MG63 (cell line): ENCODE measurements around the gene CARTPT. TPM values are rescaled to one million over a fixed set of nuclear protein-coding genes. Genes with fewer than 3 reads are reported as not detected.

Source experiments
- DNase-seq: peaks from one replicate; pipeline ENCODE4 v3.0.0-alpha.2; 2020
- H3K27me3 ChIP-seq: fragments of 250-450 bp; sonication (Bioruptor Pico); 2 replicates; pipeline ENCODE4 v1.5.1; 2020; ENCODE audit warnings: mild to moderate bottlenecking, moderate library complexity
- H3K36me3 ChIP-seq: fragments of 250-450 bp; sonication (Bioruptor Pico); 2 replicates; pipeline ENCODE4 v1.5.1; 2020; ENCODE audit warnings: mild to moderate bottlenecking, moderate library complexity
- H3K4me3 ChIP-seq: fragments of 250-450 bp; sonication (Bioruptor Pico); 2 replicates; pipeline ENCODE4 v1.5.1; 2020; ENCODE audit warnings: mild to moderate bottlenecking, moderate library complexity
- H3K9me3 ChIP-seq: fragments of 250-450 bp; sonication (Bioruptor Pico); 2 replicates; pipeline ENCODE4 v1.5.1; 2020; ENCODE audit warnings: mild to moderate bottlenecking, moderate library complexity
- total RNA-seq: library from RNA; depleted of rRNA; stranded (reverse); fragments of >200 nt; shearing (Covaris generic); gene quantifications from 2 replicates; pipeline ENCODE4 v1.2.3, GENCODE V29; 2014; ENCODE audit warnings: low replicate concordance

CARTPT gene
- total RNA-seq, 1 experiment from 2014 or later = not detected

DNA sequence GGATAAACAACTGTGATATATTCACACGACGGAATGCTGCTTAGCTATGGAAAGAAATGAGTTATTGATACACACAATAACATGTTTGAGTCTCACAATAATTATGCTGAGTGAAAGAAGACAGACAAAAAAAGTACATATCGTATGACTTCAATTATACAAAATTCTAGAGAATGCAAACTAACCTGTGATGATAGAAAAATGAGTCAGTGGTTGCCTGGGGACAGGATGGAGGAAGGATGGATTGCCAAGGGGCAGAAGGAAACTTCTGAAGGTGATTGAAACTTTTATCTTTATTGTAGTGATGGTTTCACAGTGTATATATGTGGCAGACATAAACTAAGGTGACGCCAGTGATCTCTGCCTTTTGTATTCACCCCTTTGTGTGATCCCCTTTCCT is 7.5 kb upstream of the CARTPT start:
- Histone ChIP-seq H3K27me3 (peaks cover 41% of the 10 kb centered on the region), H3K9me3 (no peaks in the 10 kb centered on the region), H3K36me3 (no peaks in the 10 kb centered on the region), H3K4me3 (no peak overlapping the region)
- no peak for DNase-seq

DNA sequence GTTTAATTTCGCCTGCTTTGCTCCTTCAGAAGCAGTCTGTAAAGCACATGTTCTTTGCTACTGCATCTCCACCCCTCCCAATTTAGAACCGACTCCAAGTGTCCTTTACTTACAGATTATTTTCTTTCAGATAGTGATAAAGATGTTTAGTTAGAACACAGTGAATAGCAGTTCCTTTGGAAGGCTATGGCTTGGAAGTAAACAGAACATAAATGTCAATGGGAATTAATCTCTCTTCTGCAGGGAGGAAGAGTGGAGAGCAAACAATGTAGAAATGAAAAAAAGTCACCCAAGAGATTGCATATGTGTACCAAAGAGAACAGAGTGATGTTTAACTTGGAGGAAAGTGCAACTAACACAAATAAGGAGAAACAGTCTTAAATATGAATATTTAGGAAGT is 4.2 kb upstream of the CARTPT start:
- peaks cover 48% of the 10 kb centered on the region for H3K27me3 ChIP-seq
- H3K36me3 ChIP-seq = no peaks in the 10 kb centered on the region
- H3K9me3 ChIP-seq = no peaks in the 10 kb centered on the region
- no peak overlapping the region for H3K4me3 ChIP-seq
- no peak for DNase-seq

DNA sequence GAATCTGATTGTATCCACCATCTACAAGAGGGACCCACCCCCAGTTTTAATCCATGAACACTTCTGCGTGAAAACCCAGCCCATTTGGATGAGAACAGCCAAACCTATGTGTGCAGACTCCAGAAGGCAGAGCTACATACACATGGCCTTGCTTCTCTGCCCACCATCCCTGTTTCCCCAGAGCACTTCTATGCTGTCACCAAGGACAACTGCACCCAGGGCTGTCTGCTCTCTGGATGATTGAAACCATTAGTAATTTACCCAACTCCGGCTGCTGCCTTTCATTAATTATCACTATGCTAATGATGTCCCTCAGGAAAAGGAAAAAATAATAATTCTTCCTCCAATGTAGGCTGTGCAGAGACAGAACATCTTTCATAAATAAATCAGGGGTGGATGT is 8.9 kb downstream of the CARTPT start:
- no peak overlapping the region for H3K4me3 ChIP-seq
- no peaks in the 10 kb centered on the region for H3K9me3 ChIP-seq
- no peaks in the 10 kb centered on the region for H3K36me3 ChIP-seq
- peaks cover 44% of the 10 kb centered on the region for H3K27me3 ChIP-seq
- DNase-seq = no peak

DNA sequence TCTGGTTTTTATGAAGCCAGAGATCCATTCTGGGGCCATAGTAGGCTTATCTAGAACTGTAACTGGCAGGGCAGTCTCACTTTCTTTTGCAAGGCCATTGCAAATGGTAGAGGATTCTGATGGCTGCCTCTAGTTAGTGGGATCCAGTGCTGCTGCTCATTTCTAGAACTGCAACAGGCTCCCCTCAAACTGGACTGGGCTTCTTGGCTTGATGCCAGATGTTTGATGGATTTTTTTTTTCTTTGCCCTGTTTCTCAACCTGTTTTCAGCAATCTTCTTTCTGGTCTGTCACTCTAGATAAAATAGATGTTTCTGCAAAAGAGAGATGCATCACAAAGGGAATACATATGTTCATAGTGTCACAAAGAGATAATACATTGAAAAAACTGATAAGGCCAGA is 11.9 kb downstream of the CARTPT start:
- Histone ChIP-seq H3K27me3 (peaks cover 32% of the 10 kb centered on the region), H3K4me3 (no peak overlapping the region), H3K9me3 (no peaks in the 10 kb centered on the region), H3K36me3 (no peaks in the 10 kb centered on the region)
- DNase-seq = no peak

DNA sequence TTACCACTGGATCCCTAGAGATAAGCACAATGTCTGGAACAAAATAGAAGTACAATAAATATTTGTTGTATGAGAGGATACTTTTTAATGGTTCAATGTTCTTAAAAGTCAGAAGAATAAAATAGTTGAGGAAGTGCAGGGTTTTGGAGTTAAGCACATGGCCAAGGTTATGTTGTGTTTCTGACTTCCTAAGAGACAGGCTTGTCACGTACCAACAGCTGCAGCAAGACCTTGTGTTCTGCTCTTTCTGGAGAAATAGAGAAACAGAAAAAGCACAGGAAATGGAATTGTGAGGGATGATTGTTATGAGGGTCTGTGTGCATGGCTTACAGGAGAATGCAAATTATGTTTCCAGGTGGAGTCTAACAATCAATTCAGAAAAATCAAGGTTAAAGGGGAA is 12.9 kb downstream of the CARTPT start:
- H3K9me3 ChIP-seq = no peaks in the 10 kb centered on the region
- no peaks in the 10 kb centered on the region for H3K36me3 ChIP-seq
- H3K27me3 ChIP-seq = peaks cover 28% of the 10 kb centered on the region
- no peak for DNase-seq
- no peak overlapping the region for H3K4me3 ChIP-seq

DNA sequence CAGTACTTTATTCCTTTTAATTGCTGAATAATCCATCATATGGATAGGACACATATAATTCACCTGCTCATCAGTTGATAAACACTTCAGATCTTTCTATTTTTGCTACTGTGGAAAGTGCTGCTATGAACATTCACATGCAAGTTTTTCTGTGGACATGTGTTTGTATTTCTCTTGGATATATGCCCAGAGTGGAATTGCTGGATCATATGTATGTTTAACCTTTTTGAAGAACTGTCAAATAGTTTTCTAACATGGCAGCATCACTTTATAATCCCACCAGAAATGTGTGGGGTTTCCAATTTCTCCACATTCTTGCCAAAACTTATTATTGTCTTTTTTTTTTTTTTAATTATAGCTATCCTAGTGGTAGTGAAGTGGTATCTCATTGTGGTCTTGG is 15.1 kb downstream of the CARTPT start:
- H3K4me3 ChIP-seq = no peak overlapping the region

DNA sequence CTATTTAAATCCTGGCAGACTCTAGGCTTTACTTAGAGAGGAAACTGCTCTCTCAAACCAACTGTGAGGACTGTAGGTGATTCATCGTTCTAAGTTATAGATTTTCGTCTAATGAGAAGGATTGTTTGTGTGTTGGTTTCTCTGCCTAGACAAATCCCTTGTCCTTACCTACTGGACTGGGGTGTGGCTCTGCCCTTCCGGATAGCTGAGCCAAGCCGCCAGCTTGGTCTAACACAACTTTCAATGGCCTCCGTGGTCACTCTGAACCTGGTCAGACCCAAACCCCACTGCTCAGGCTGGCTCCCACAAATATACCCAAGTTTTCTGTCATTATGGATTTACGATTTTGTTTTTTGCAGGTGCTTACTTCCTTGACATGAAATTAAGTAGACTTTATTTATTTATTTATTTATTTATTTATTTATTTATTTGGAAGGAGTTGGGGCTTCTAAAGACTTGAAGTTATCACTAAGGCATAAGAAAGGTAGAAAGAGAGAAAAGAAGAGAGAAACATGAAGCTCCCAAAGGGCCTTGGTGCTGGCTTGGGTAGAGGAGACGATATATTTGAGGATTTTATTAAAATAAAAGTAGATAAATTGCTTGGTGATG is 19.0 kb downstream of the CARTPT start:
- no peak overlapping the region for H3K4me3 ChIP-seq
- H3K27me3 ChIP-seq = peaks cover 13% of the 10 kb centered on the region
- DNase-seq = no peak
- no peaks in the 10 kb centered on the region for H3K36me3 ChIP-seq
- H3K9me3 ChIP-seq = no peaks in the 10 kb centered on the region

More for the DNA sequence above, 15.1 kb downstream of the CARTPT start:
- Histone ChIP-seq H3K36me3 (no peaks in the 10 kb centered on the region), H3K9me3 (no peaks in the 10 kb centered on the region), H3K27me3 (peaks cover 16% of the 10 kb centered on the region)
- no peak for DNase-seq

DNA sequence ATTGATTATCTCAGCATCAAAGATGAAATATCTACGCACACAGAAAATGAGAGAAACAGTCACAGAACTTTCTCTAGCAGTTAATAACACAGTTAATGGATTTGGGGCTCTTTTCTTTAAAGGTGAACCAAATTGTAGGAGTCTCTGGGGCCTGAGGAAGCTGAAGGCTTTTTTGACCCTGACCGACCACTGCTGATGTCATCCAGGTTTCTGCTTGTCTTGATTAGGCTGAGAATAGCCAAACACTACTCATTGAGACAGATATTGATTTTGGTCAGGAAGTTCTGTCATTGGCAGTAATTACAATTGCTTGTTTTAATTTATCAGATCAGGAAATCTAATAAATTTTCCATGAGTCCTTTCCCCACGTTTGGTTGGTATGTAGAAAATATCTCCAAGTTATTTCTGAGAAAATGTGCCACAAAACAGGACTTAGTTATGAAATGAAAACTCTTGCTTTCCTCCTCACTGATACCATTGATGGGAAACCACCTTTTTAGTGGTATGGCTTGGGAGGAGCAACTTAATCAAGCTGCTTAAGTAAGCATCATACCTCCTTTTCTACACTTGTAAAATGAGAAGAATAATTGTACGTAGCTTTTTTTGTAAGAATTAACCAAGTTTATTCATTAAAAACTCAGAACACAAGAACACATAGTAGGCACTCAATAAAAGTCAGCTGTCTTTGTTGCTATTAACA is 19.7 kb downstream of the CARTPT start:
- Histone ChIP-seq H3K9me3 (no peaks in the 10 kb centered on the region), H3K4me3 (no peak overlapping the region), H3K36me3 (no peaks in the 10 kb centered on the region), H3K27me3 (peaks cover 13% of the 10 kb centered on the region)
- DNase-seq = no peak

DNA sequence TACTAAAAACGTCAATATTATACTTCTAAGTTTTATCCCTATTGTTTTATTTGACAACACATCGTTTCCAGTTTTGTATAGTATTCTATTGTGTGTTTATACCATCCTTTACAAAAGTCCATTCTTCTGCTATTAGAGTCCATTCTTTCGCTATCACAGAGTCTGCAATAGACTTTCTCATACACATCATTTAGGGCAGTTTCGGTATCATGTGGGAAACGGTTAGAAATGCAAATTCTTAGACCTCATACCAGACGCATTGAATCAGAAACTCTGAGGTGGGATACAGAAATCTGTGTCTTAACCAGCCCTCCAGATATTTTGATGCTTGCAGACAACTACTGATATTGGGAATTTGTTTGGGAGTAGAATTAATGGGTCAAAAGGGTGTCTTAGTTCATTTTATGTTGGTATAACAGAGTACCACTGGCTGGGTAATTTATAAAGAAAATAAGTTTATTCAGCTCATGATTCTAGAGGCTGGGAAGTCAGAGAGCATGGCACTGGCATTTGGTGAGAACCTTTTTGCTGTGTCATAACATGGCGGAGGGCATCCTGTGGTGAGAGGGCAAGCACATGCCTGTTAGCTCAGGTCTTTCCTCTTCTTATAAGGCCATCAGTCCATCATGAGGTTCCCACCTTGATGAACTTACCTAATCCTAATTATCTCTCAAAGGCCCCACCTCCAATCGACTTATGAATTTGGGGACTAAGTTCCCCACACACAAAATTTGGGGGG is 21.1 kb downstream of the CARTPT start:
- Histone ChIP-seq H3K9me3 (no peaks in the 10 kb centered on the region), H3K27me3 (peaks cover 12% of the 10 kb centered on the region), H3K4me3 (no peak overlapping the region), H3K36me3 (no peaks in the 10 kb centered on the region)
- no peak for DNase-seq

DNA sequence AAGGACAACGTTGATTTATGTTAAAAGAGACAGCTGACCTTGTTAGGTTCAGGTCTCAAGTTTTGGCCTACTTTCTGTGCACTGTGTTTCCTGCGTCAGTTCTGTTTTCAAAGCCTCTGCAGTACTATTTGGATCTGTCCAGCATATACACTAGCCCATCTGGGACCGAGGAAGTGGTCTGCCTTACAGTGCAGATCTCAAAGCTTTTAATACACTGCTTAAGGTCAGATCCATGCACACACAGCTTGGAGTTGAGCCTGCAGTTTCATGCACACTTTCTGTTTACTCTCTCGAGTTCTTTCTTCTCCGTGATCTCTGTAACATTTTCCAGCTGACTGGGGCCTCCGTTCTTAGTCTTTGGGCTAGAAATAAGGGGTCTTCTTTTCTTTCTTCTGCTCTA is 24.1 kb downstream of the CARTPT start:
- H3K4me3 ChIP-seq = no peak overlapping the region
- no peaks in the 10 kb centered on the region for H3K36me3 ChIP-seq
- H3K27me3 ChIP-seq = peaks cover 8% of the 10 kb centered on the region; the same call in 1 of the 2 replicates
- no peak for DNase-seq
- no peaks in the 10 kb centered on the region for H3K9me3 ChIP-seq

DNA sequence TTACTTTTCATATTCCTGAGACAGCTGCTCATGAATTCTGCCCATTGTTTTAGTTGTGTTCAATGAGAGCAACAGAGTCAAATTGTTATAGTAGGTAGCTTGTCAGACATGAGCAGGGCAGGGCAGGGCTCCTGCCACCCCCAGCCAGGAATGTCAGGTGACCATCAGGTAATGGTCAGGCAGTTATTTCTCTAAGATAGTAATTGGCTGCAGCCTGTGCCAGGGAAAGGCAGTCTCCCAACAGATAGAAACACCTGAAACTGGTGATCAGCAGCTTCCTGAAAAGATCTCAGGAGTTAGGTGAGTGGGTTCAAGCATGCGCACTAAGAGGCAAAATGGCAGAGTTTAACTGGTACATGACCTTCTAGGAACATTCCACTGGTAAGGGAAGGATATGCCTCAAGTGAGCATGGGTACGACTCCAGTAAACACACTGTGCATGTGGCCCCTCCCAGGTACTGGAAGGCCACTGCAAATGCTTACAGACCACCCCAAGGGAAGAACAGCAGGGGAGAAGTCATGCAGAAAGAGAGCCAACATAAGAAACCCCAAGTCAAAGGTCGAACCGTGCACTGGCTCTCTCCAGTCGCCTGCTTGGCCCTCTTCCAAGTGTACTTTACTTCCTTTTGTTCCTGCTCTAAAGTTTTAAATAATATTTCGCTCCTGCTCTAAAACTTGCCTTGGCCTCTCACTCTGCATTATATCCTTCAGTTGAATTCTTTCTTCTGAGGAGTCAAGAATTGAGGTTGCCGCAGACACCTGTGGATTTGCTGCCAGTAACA is 25.1 kb downstream of the CARTPT start:
- no peak for DNase-seq

DNA sequence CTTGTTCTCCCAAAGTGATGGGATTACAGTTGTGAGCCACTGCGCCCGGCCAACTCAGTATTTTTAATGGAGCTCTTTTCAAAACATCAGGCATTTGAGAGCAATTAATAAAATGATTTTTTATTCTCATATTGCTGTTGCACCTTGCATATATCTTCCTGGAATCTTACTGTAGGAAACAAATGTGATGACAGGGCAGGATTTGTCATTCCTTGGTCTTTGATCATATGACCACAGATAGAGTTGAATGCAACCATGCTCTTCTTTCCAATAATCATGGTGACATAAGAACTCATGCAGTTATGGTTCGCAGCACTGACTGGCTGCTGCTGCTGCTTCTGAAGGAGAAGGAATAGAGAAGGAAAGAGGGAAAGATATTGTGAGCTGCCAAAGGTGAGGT is 28.1 kb downstream of the CARTPT start:
- H3K9me3 ChIP-seq = no peaks in the 10 kb centered on the region
- H3K27me3 ChIP-seq = no peaks in the 10 kb centered on the region

More for the DNA sequence above, 25.1 kb downstream of the CARTPT start:
- no peaks in the 10 kb centered on the region for H3K36me3 ChIP-seq
- H3K4me3 ChIP-seq = no peak overlapping the region
- H3K27me3 ChIP-seq = peaks cover 4% of the 10 kb centered on the region; the same call in 1 of the 2 replicates
- no peaks in the 10 kb centered on the region for H3K9me3 ChIP-seq

DNA sequence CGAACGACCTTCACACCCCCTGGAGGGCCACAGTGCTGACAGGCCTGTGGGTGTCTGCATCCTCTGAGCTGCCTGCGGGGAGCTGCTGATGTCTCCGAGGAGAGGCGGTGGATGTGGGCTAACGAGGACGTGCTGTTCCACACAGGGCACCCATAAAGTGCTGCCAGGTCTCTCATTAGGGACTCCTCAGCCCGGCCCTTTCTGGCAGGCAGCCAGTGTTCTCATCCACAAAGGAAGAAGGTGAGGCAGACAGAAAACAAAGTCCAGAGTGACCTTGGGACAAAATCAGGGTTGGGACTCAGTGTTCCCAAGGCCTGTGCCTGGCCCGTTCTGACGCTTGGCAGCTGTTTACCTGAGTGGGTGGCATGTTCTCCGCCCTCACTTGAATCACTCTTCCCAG is 29.3 kb downstream of the CARTPT start:
- no peak for DNase-seq
- Histone ChIP-seq H3K36me3 (no peaks in the 10 kb centered on the region), H3K9me3 (no peaks in the 10 kb centered on the region), H3K27me3 (no peaks in the 10 kb centered on the region), H3K4me3 (no peak overlapping the region)

More for the DNA sequence above, 28.1 kb downstream of the CARTPT start:
- H3K4me3 ChIP-seq = no peak overlapping the region
- H3K36me3 ChIP-seq = no peaks in the 10 kb centered on the region
- DNase-seq = no peak

DNA sequence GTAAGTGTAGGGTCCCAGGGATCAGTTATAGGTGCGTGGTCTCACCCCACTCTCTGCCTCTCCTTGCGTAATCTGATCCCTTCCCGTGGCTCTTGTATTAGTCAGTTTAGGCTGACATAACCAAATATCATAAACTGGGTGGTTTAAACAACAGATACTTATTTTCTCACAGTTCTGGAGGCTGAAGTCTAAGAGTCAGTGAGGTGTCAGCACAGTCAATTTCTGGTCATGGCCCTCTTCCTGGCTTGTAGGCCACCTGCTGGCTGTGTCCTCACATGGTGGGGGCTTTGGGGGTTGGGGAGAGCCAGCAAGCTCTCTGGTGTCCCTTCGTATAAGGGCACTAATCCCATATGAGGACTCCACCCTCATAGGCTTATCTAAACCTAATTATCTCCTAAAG is 32.3 kb downstream of the CARTPT start:
- no peaks in the 10 kb centered on the region for H3K36me3 ChIP-seq
- H3K9me3 ChIP-seq = no peaks in the 10 kb centered on the region
- H3K4me3 ChIP-seq = no peak overlapping the region
- no peaks in the 10 kb centered on the region for H3K27me3 ChIP-seq
- DNase-seq = no peak

DNA sequence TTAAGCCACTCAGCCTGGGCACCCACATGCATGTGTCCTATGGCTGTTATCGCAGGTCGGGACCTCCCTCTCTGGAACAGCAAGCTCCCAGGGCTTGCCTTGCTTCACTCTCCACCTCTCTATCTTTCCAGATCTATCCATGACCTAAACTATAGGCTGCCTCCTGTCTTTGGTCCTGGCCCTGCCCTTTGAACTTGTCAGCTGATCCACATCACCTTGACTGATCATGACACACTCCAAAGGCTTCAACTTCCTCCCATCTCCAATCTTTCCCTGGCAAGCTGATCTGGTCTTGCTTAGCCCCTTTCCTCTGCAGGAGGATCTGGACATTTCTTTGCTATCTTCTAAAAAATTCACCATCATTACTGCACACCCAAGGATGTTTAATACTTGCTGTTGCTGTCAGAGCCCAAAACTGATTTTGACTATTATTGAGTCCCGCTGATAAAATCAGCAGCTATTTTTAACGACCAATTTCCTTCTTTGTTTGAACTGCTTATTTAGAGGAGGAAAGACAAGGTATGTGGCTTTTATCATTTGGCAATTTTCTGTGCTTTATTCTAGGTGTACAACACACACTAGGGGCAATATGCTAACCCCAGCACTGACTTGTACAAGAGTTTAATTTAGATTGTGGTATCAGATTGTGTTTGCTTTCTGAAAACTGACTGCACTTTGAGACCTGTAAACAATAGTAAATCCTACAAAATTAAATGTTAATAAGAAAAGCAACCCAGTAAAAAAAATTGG is 33.5 kb downstream of the CARTPT start:
- Histone ChIP-seq H3K4me3 (no peak overlapping the region), H3K9me3 (no peaks in the 10 kb centered on the region), H3K36me3 (no peaks in the 10 kb centered on the region), H3K27me3 (no peaks in the 10 kb centered on the region)
- DNase-seq = no peak
